ENCODE measurements around the gene PLCB4. TPM values are rescaled to one million over a fixed set of nuclear protein-coding genes. Genes with fewer than 3 reads are reported as not detected.

Gene PLCB4
- total RNA-seq, 1 donor from 2014 or later = 20.6 TPM

DNA sequence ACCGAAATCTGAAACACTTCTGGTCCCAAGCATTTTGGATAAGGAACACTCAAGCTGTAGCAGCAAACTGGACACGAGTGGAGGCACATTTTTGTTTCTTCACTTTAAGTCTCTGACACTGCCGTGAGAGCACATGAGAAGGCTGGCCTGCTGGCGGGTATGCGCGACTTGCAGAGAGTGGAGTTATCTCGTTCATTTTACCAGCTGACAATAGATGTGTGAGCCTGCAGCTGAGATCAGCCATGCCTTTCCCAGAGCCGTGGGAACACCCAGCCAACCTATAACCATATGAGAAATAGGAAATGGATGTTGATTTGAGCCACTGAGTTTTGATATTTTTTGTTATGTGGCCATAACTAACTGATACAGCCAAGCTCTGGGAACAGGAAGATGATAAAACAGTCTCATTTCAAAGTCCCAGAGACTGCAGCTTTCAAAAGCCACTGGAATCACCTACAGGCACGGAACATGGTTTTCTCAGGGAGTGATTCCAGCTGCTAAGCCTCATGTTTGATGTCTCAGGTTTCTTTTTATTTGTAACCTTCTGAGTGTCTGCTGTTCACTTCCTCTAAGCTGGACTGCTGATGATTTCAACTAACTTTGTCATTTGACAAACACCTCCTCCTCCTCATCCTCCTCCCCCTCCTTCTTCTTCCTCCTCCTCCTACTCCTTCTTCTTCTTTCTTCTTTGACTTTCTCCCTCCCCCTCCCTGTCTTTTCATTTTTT is 416.9 kb downstream of the PLCB4 start:
- TF ChIP-seq EZH2 (IDR thresholded peaks at IDR 0.05) = no peak
- TF ChIP-seq, protein P1, sequence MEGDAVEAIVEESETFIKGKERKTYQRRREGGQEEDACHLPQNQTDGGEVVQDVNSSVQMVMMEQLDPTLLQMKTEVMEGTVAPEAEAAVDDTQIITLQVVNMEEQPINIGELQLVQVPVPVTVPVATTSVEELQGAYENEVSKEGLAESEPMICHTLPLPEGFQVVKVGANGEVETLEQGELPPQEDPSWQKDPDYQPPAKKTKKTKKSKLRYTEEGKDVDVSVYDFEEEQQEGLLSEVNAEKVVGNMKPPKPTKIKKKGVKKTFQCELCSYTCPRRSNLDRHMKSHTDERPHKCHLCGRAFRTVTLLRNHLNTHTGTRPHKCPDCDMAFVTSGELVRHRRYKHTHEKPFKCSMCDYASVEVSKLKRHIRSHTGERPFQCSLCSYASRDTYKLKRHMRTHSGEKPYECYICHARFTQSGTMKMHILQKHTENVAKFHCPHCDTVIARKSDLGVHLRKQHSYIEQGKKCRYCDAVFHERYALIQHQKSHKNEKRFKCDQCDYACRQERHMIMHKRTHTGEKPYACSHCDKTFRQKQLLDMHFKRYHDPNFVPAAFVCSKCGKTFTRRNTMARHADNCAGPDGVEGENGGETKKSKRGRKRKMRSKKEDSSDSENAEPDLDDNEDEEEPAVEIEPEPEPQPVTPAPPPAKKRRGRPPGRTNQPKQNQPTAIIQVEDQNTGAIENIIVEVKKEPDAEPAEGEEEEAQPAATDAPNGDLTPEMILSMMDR (IDR thresholded peaks at IDR 0.05) = no peak
- no peak for TF ChIP-seq EZH2phosphoT487 (IDR thresholded peaks at IDR 0.05)
- Histone ChIP-seq H3K4me1 (peaks cover 13% of the 10 kb centered on the region), H3K9ac (no peak overlapping the region), H3F3A (ENCODE audit: low read depth) (no peaks in the 10 kb centered on the region), H3K27me3 (no peaks in the 10 kb centered on the region), H3K79me2 (ENCODE audit: low read depth) (no peaks in the 10 kb centered on the region), H4K20me1 (ENCODE audit: low read depth) (no peaks in the 10 kb centered on the region), H3K4me2 (no peak overlapping the region), H3K4me3 (no peak overlapping the region), H3K36me3 (no peaks in the 10 kb centered on the region), H3K27ac (no peak overlapping the region), H3K9me3 (ENCODE audit: low read depth) (no peaks in the 10 kb centered on the region), H2AFZ (replicated peaks) (no peak overlapping the region)
- no peak overlapping the region for H3K4me3 Mint-ChIP-seq
- H3K9me3 Mint-ChIP-seq = no peaks in the 10 kb centered on the region
- peak; percentile 13 for DNase-seq (ENCODE audit: low spot score)
- peaks cover 7% of the 10 kb centered on the region for H3K4me1 Mint-ChIP-seq
- H3K36me3 Mint-ChIP-seq = no peaks in the 10 kb centered on the region
- H3K27ac Mint-ChIP-seq = no peak overlapping the region
- H3K27me3 Mint-ChIP-seq (ENCODE audit: insufficient read depth, low read depth) = no peaks in the 10 kb centered on the region

DNA sequence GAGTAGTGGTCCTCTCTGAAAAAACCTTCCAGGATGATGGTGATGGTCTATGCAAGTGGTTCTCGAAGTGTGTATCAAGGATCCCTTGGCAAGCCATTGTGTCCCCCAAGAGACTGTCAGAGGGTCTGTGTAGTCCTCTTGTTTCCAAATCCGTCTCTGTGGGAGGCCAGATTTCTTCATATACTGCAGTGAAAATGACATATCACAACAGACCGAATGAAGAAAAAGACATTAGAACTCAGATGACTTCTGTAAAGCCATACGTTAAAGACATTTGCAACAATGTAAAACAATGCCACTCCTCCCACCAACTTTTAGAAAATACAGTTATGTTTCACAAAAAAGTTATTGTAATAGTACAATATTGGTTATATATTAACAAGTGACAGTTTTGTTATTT is 418.3 kb downstream of the PLCB4 start:
- Histone ChIP-seq H3K4me2 (no peak overlapping the region), H3K27me3 (no peaks in the 10 kb centered on the region), H3K9ac (no peak overlapping the region), H3K4me1 (peaks cover 13% of the 10 kb centered on the region), H4K20me1 (ENCODE audit: low read depth) (no peaks in the 10 kb centered on the region), H3K27ac (no peak overlapping the region), H3K36me3 (no peaks in the 10 kb centered on the region), H2AFZ (replicated peaks) (no peak overlapping the region), H3K79me2 (ENCODE audit: low read depth) (no peaks in the 10 kb centered on the region), H3K9me3 (ENCODE audit: low read depth) (no peaks in the 10 kb centered on the region), H3K4me3 (no peak overlapping the region), H3F3A (ENCODE audit: low read depth) (no peaks in the 10 kb centered on the region)
- TF ChIP-seq EZH2 (IDR thresholded peaks at IDR 0.05) (no peak), EZH2phosphoT487 (IDR thresholded peaks at IDR 0.05) (no peak)
- TF ChIP-seq, protein P1 (IDR thresholded peaks at IDR 0.05) = no peak
- Mint-ChIP-seq H3K36me3 (no peaks in the 10 kb centered on the region), H3K9me3 (no peaks in the 10 kb centered on the region), H3K27me3 (ENCODE audit: insufficient read depth, low read depth) (no peaks in the 10 kb centered on the region), H3K27ac (no peak overlapping the region), H3K4me1 (peaks cover 7% of the 10 kb centered on the region), H3K4me3 (no peak overlapping the region)
- DNase-seq (ENCODE audit: low spot score) = no peak

DNA sequence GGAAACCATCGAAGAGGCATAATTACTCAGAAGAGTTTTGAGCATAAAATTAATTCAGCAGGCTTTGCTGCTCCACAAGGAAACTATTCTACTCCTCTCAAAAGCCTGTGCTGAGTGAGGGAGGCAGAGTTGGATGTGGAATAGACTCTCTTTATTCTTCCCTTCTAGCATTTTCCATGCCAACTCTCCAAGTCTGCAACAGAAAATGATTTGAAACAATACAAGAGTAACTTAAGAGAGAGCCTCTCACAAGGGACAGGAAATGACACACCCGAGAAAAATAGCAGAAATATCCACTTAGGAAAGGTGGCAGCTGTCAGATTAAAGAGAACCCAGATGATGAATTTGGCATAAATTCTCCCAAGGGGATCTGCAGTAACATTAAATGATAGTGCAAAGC is 419.2 kb downstream of the PLCB4 start:
- no peak for DNase-seq (ENCODE audit: low spot score)
- Histone ChIP-seq H2AFZ (replicated peaks) (no peak overlapping the region), H3K27me3 (no peaks in the 10 kb centered on the region), H3K27ac (no peak overlapping the region), H3K4me3 (no peak overlapping the region), H3K36me3 (no peaks in the 10 kb centered on the region), H3K79me2 (ENCODE audit: low read depth) (no peaks in the 10 kb centered on the region), H3K9ac (no peak overlapping the region), H3K9me3 (ENCODE audit: low read depth) (no peaks in the 10 kb centered on the region), H3F3A (ENCODE audit: low read depth) (no peaks in the 10 kb centered on the region), H3K4me1 (peaks cover 17% of the 10 kb centered on the region), H3K4me2 (no peak overlapping the region), H4K20me1 (ENCODE audit: low read depth) (no peaks in the 10 kb centered on the region)
- H3K4me1 Mint-ChIP-seq = peaks cover 3% of the 10 kb centered on the region
- H3K4me3 Mint-ChIP-seq = no peak overlapping the region
- TF ChIP-seq EZH2 (IDR thresholded peaks at IDR 0.05) = no peak
- no peaks in the 10 kb centered on the region for H3K36me3 Mint-ChIP-seq
- H3K27ac Mint-ChIP-seq = no peak overlapping the region
- peaks cover 3% of the 10 kb centered on the region for H3K27me3 Mint-ChIP-seq (ENCODE audit: insufficient read depth, low read depth)
- no peaks in the 10 kb centered on the region for H3K9me3 Mint-ChIP-seq

DNA sequence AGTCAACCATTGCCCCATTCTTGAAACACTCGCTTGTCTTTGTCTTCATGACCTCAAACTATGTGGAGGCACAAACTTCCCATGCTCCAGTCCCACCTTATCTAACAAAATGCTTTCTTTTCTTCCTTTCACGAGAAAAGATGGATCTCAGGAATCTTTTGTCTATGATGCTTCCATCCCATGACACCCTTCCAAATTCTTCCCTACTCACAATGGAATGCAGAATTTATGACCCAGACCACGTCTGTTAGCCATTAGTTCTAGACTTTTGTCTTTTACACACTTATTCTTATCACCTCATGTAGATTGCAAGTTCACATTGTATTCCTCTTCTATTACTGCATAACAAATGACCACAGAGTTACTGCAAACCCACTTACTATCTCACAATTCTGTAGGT is 421.3 kb downstream of the PLCB4 start:
- DNase-seq (ENCODE audit: low spot score) = no peak
- H3K4me1 ChIP-seq = peaks cover 17% of the 10 kb centered on the region
- H3K36me3 ChIP-seq = no peaks in the 10 kb centered on the region
- no peaks in the 10 kb centered on the region for H3F3A ChIP-seq (ENCODE audit: low read depth)
- peaks cover 3% of the 10 kb centered on the region for H3K4me1 Mint-ChIP-seq
- H3K9me3 Mint-ChIP-seq = no peaks in the 10 kb centered on the region
- H3K27me3 ChIP-seq = no peaks in the 10 kb centered on the region
- no peak for TF ChIP-seq EZH2 (IDR thresholded peaks at IDR 0.05)
- no peaks in the 10 kb centered on the region for H3K79me2 ChIP-seq (ENCODE audit: low read depth)
- no peak overlapping the region for H3K27ac ChIP-seq
- no peak overlapping the region for H3K4me2 ChIP-seq
- H3K27me3 Mint-ChIP-seq (ENCODE audit: insufficient read depth, low read depth) = peaks cover 3% of the 10 kb centered on the region
- H3K4me3 ChIP-seq = no peak overlapping the region
- H2AFZ ChIP-seq (replicated peaks) = no peak overlapping the region
- no peak overlapping the region for H3K4me3 Mint-ChIP-seq
- H4K20me1 ChIP-seq (ENCODE audit: low read depth) = no peaks in the 10 kb centered on the region
- H3K9ac ChIP-seq = no peak overlapping the region
- no peaks in the 10 kb centered on the region for H3K36me3 Mint-ChIP-seq
- H3K27ac Mint-ChIP-seq = no peak overlapping the region
- no peaks in the 10 kb centered on the region for H3K9me3 ChIP-seq (ENCODE audit: low read depth)
